Caco-2 (cell line): Measurements from ENCODE around the gene ID4. TPM values are rescaled to one million over a fixed set of nuclear protein-coding genes. Genes with fewer than 3 reads are reported as not detected.

Experiments used
- BruUV-seq: library from RNA; stranded (reverse); fragments of 400-500 nt; replicated peaks from 2 replicates; lab custom pipeline; 2021; lab: Mats Ljungman, UMichigan
- CTCF ChIA-PET: fragments of 300-600 bp; sonication (Branson Sonifier 250); formaldehyde crosslinking; loops from one replicate; lab custom pipeline; 2022; ENCODE audit warnings: antibody characterized with exemption; lab: Charles Lee
- POLR2A ChIA-PET: fragments of 300-600 bp; sonication (Branson Sonifier 250); formaldehyde crosslinking; loops from one replicate; lab custom pipeline; 2022; ENCODE audit warnings: antibody characterized with exemption; lab: Charles Lee
- DNase-seq, 2 experiments: peaks; one replicate each; pipeline versions ENCODE4 v3.0.0 to v3.0.0-alpha.2; 2020 to 2022
- H3K27me3 ChIP-seq: replicated peaks from 2 replicates; pipeline ENCODE4 v1.6.0; 2011; ENCODE audit warnings: low read length; ENCODE audit not compliant: control insufficient read depth, insufficient read depth
- H3K36me3 ChIP-seq: 2 replicates; pipeline ENCODE4 v1.5.1; 2011; ENCODE audit warnings: low read length; ENCODE audit not compliant: control insufficient read depth, insufficient read depth
- H3K4me1 ChIP-seq: fragments of 250-450 bp; sonication (Bioruptor Pico); 2 replicates; pipeline ENCODE4 v1.5.1; 2020; ENCODE audit warnings: mild to moderate bottlenecking
- H3K4me3 ChIP-seq: 2 replicates; pipeline ENCODE4 v1.5.1; 2011; ENCODE audit warnings: low read depth, mild to moderate bottlenecking, control low read depth, low read length
- H3K9me3 ChIP-seq: fragments of 250-450 bp; sonication (Bioruptor Pico); 2 replicates; pipeline ENCODE4 v1.5.1; 2020; ENCODE audit warnings: mild to moderate bottlenecking, moderate library complexity
- H3K27ac Mint-ChIP-seq: one replicate; pipeline ENCODE4 v1.8.0; 2022; ENCODE audit warnings: mixed read lengths; ENCODE audit not compliant: unreplicated experiment
- H3K27me3 Mint-ChIP-seq: one replicate; pipeline ENCODE4 v1.8.0; 2022; ENCODE audit warnings: mixed read lengths; ENCODE audit not compliant: insufficient read depth, unreplicated experiment
- H3K36me3 Mint-ChIP-seq: one replicate; pipeline ENCODE4 v1.8.0; 2022; ENCODE audit warnings: mild to moderate bottlenecking, mixed read lengths; ENCODE audit not compliant: insufficient read depth, unreplicated experiment
- H3K4me1 Mint-ChIP-seq: one replicate; pipeline ENCODE4 v1.8.0; 2022; ENCODE audit warnings: low read depth, mixed read lengths; ENCODE audit not compliant: unreplicated experiment
- H3K4me3 Mint-ChIP-seq: one replicate; pipeline ENCODE4 v1.8.0; 2022; ENCODE audit warnings: mild to moderate bottlenecking, moderate library complexity, mixed read lengths; ENCODE audit not compliant: unreplicated experiment
- H3K9me3 Mint-ChIP-seq: one replicate; pipeline ENCODE4 v1.8.0; 2022; ENCODE audit warnings: mixed read lengths; ENCODE audit not compliant: unreplicated experiment
- CTCF ChIP-seq, 2 experiments: fragments of 200-600 bp in 1 of 2; IDR thresholded peaks; 1 replicate in 1 of 2; 2 replicates in 1 of 2; pipeline versions ENCODE4 v1.5.1 to v1.8.0; 2011 to 2022; ENCODE audit warnings: antibody characterized with exemption in 1 of 2, control low read depth in 1 of 2, inconsistent platforms in 1 of 2, low read depth in 1 of 2, low read length in 1 of 2, mild to moderate bottlenecking in 1 of 2, moderate library complexity in 1 of 2; ENCODE audit not compliant: insufficient read depth in 1 of 2, severe bottlenecking in 1 of 2, unreplicated experiment in 1 of 2
- intact Hi-C: fragments of 100-400 bp; cut with micrococcal nuclease; formaldehyde crosslinking; loops from one replicate; pipeline ENCODE4 v1.10.0; 2022; ENCODE audit not compliant: unreplicated experiment
- total RNA-seq: library from RNA; stranded (reverse); gene quantifications from 2 replicates; pipeline ENCODE4 v1.2.3, GENCODE V29; 2022

ID4 gene
- total RNA-seq, 1 experiment from 2014 or later = not detected

- H3K27me3 Mint-ChIP-seq = peaks cover 13% of the 10 kb centered on the region
- H3K4me1 Mint-ChIP-seq = no peaks in the 10 kb centered on the region
- no peak for TF ChIP-seq CTCF (IDR thresholded peaks at IDR 0.05; ENCODE audit: insufficient read depth in 1 of 2, low read depth in 1 of 2, low read length in 1 of 2, severe bottlenecking in 1 of 2, unreplicated experiment in 1 of 2)
- BruUV-seq = no TSS peak
- intact Hi-C loops = no loop called here
- Histone ChIP-seq H3K4me3 (no peak overlapping the region), H3K9me3 (no peaks in the 10 kb centered on the region), H3K36me3 (no peaks in the 10 kb centered on the region), H3K4me1 (no peaks in the 10 kb centered on the region), H3K27me3 (no peaks in the 10 kb centered on the region)
- DNase-seq = no peak
- H3K36me3 Mint-ChIP-seq = no peaks in the 10 kb centered on the region
- ChIA-PET CTCF (no interaction called here), POLR2A (no interaction called here)
- H3K9me3 Mint-ChIP-seq = no peaks in the 10 kb centered on the region
- H3K27ac Mint-ChIP-seq = no peak overlapping the region
- H3K4me3 Mint-ChIP-seq = no peak overlapping the region
Measured at GRCh38 chr6:19824058-19824807, 12.9 kb upstream of the ID4 start.

- no peak for TF ChIP-seq CTCF (IDR thresholded peaks at IDR 0.05; ENCODE audit: insufficient read depth in 1 of 2, low read depth in 1 of 2, low read length in 1 of 2, severe bottlenecking in 1 of 2, unreplicated experiment in 1 of 2)
- ChIA-PET POLR2A (no interaction called here), CTCF (no interaction called here)
- H3K4me3 Mint-ChIP-seq = no peak overlapping the region
- Histone ChIP-seq H3K36me3 (no peaks in the 10 kb centered on the region), H3K27me3 (no peaks in the 10 kb centered on the region), H3K4me3 (no peak overlapping the region), H3K4me1 (no peaks in the 10 kb centered on the region), H3K9me3 (no peaks in the 10 kb centered on the region)
- H3K27ac Mint-ChIP-seq = no peak overlapping the region
- H3K4me1 Mint-ChIP-seq = no peaks in the 10 kb centered on the region
- peaks cover 11% of the 10 kb centered on the region for H3K27me3 Mint-ChIP-seq
- intact Hi-C loops = no loop called here
- no peaks in the 10 kb centered on the region for H3K9me3 Mint-ChIP-seq
- no peaks in the 10 kb centered on the region for H3K36me3 Mint-ChIP-seq
- BruUV-seq = no TSS peak
- no peak for DNase-seq
Measured at GRCh38 chr6:19827247-19827646, 9.9 kb upstream of the ID4 start.

- Histone ChIP-seq H3K36me3 (no peaks in the 10 kb centered on the region), H3K4me1 (no peaks in the 10 kb centered on the region), H3K4me3 (no peak overlapping the region), H3K27me3 (no peaks in the 10 kb centered on the region), H3K9me3 (no peaks in the 10 kb centered on the region)
- BruUV-seq = no TSS peak
- POLR2A ChIA-PET = no interaction called here
- TF ChIP-seq CTCF (IDR thresholded peaks at IDR 0.05; ENCODE audit: insufficient read depth in 1 of 2, low read depth in 1 of 2, low read length in 1 of 2, severe bottlenecking in 1 of 2, unreplicated experiment in 1 of 2) = no peak
- intact Hi-C loops = no loop called here
- CTCF ChIA-PET = no interaction called here
- Mint-ChIP-seq H3K4me3 (no peak overlapping the region), H3K36me3 (no peaks in the 10 kb centered on the region), H3K4me1 (no peaks in the 10 kb centered on the region), H3K27me3 (peaks cover 9% of the 10 kb centered on the region), H3K9me3 (no peaks in the 10 kb centered on the region), H3K27ac (no peak overlapping the region)
- DNase-seq = no peak
Measured at GRCh38 chr6:19827903-19828302, 9.3 kb upstream of the ID4 start.
